NCI-H345 treated with DMSO at 0.1 percent for 48 hours (cell line): ENCODE measurements around the gene KIZ.

ENCODE experiments used
- DNase-seq: peaks from one replicate; lab custom pipeline; 2025; ENCODE audit not compliant: unreplicated experiment; lab: John Stamatoyannopoulos, UW

KIZ gene

GRCh38 chr20:21258411-21258810 is 132.5 kb downstream of the KIZ start:
- no peak for DNase-seq

GRCh38 chr20:21259346-21259745 is 133.5 kb downstream of the KIZ start:
- DNase-seq: no peak

GRCh38 chr20:21262812-21263211 is 136.9 kb downstream of the KIZ start:
- DNase-seq: no peak

GRCh38 chr20:21265261-21266190 is 139.6 kb downstream of the KIZ start:
- DNase-seq: peak; percentile 90

GRCh38 chr20:21266191-21266536 is 140.3 kb downstream of the KIZ start:
- peak; percentile 84 for DNase-seq

GRCh38 chr20:21269772-21270171 is 143.9 kb downstream of the KIZ start:
- DNase-seq: no peak

GRCh38 chr20:21270806-21271205 is 144.9 kb downstream of the KIZ start:
- no peak for DNase-seq

GRCh38 chr20:21272279-21272678 is 146.4 kb downstream of the KIZ start:
- no peak for DNase-seq

GRCh38 chr20:21272679-21273078 is 146.8 kb downstream of the KIZ start:
- DNase-seq: no peak

- DNase-seq: no peak
These were observed 148.0 kb downstream of the KIZ start for GRCh38 chr20:21273755-21274386.

- DNase-seq: no peak
These were observed 152.9 kb downstream of the KIZ start for GRCh38 chr20:21278829-21279228.

- DNase-seq: no peak
These were observed 154.0 kb downstream of the KIZ start for GRCh38 chr20:21279706-21280521.

GRCh38 chr20:21280522-21281016 is 154.7 kb downstream of the KIZ start:
- DNase-seq: no peak

- DNase-seq: no peak
These were observed 160.9 kb downstream of the KIZ start for GRCh38 chr20:21286775-21287174.

- no peak for DNase-seq
These were observed 162.9 kb downstream of the KIZ start for GRCh38 chr20:21288587-21289370.

GRCh38 chr20:21289651-21290050 is 163.8 kb downstream of the KIZ start:
- DNase-seq: no peak

- DNase-seq: no peak
These were observed 165.1 kb downstream of the KIZ start for GRCh38 chr20:21291026-21291425.

GRCh38 chr20:21294755-21295154 is 168.9 kb downstream of the KIZ start:
- no peak for DNase-seq
